ENCODE data around the gene JPH3.

JPH3 gene

GRCh38 chr16:87602001-87602775 is at the start of gene JPH3:
Gene JPH3, plus strand, starts transcription at chr16:87602508. Its CDS starts 639 bp downstream, at chr16:87603147.
- no peak for FAIRE-seq

DNA sequence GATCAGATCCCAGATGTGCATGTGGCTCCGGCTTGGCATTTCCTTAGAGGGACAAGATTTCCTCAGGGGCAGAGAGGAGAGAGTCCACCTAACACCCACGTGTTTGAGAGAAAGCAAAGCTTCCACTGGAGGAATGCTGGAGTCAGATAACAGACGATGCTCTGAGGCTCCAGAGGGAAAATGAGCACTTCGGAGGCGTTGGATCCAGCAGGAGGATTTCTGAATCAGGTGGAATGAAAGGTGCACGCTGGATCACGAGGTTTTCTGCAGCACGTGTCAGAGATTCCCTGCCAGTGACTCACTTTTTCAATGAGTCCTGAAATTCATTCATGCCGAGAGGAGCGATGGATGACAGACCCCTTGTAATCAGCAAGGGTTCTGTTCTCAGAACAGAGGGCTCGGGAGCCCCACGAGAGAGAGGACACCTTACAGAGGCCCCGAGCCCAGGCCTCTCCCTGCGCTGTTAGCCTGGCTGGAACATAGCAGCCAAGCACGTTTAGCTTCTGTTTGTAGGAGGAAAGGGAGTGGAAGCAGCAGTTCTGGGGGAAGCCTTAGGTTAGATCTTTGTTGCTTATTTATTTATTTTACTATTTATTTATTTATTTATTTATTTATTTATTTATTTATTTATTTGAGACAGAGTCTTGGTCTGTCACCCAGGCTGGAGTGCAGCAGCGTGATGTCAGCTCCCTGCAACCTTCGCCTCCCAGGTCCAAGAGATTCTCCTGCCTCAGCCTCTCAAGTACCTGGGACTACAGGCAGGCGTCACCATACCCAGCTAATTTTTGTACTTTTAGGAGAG is 49.3 kb upstream of the JPH3 start:
- no peak for FAIRE-seq

DNA sequence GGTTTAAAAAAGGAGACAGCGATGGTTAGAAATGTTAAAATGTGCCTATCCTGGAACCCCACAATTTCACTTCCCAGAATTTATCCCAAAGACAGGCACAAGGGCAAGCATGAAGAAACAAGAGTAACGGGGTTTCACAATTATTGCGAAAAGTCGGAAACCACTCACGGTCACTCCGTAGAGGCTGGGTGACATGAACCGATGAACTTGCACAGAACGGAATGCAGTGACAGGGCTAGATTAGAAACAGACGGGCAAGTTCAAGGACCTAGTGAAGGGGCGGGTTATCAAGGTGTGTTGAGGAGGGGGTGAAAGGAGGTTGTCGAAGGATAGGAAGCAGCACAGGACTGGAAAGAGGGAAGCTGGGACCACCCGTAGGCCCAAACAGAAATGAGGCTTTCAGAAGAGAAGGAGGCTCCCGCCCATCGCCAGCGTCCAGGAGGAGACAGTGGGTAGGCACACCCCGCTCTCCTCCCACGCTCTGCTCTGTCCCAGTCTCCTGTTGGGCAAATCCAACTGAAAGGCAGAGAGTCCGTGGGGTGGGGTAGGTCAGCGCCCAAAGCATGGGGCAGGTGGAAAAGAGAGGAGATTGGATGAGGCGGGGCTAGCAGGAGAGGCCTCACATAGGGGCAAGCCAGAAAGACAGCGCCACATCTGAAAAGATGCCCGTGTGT is 47.4 kb upstream of the JPH3 start:
- FAIRE-seq = no peak

GRCh38 chr16:87555647-87556046 is 46.7 kb upstream of the JPH3 start:
- FAIRE-seq = no peak

GRCh38 chr16:87556941-87557459 is 45.3 kb upstream of the JPH3 start:
- no peak for FAIRE-seq

- FAIRE-seq = no peak
Measured at GRCh38 chr16:87558682-87559081, 43.6 kb upstream of the JPH3 start.

DNA sequence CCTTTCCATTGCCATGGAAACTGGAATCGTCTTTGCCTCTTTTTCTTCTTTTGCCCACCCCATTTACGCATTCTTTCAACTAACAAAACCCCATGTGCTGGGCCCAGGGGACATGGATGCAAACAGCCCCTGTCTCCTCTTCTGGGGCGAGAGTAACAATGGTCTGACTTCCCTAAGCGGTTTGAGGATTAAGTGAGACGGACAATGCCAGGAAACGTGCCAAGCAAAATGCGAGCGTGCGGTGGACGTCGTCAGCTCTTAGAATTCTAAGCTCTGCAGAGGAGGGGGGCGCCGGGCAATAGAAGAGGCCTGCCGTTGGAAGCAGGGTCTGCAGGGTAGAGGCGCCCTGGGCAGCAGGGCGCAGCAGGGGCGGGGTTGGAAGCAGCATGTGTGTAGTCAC is 42.4 kb upstream of the JPH3 start:
- no peak for FAIRE-seq

DNA sequence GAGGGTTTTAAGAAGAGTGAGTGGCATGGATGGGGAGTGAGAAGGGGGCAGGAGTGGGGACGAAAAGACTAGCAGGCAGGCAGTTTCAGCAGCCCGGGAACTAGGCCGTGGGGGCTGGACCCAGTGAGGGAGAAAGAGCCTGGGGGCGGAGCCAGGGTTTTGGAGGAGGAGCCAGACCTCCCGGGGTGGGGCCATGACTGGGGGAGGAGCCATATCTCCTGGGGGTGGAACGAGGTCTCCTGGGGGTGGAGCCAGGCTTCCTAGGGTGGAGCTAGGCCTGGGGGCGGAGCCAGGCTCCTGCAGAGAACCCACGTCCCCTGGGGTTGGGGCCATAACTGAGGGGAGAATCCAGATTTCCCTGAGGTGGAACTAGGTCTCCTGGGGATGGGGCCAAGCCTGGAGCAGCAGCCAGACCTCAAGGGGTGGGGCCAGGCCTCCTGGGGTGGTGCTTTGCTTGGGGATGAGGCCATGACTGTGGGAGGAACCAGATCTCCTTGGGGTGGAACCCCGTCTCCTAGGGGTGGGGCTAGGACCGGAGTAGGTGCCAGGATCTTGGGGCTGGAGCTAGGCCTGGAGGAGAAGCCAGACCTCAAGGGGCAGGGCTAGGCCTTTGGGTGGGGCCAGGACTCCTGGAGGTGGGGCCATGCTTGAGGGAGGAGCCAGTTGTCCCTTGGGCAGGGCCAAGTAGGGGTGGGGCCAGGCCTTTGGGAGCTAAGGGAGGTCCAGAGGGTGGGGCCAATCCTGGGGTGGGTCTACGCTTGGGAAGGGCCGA is 41.7 kb upstream of the JPH3 start:
- no peak for FAIRE-seq

- no peak for FAIRE-seq
Measured at GRCh38 chr16:87561200-87562105, 40.9 kb upstream of the JPH3 start.

GRCh38 chr16:87562201-87562600 is 40.1 kb upstream of the JPH3 start:
- no peak for FAIRE-seq

GRCh38 chr16:87563022-87563421 is 39.3 kb upstream of the JPH3 start:
- FAIRE-seq = no peak

GRCh38 chr16:87563714-87564523 is 38.4 kb upstream of the JPH3 start:
- no peak for FAIRE-seq

- FAIRE-seq = no peak
Measured at GRCh38 chr16:87564524-87564778, 37.9 kb upstream of the JPH3 start.

- FAIRE-seq = no peak
Measured at GRCh38 chr16:87569601-87570571, 32.4 kb upstream of the JPH3 start.

GRCh38 chr16:87570572-87570937 is 31.8 kb upstream of the JPH3 start:
- FAIRE-seq = no peak

DNA sequence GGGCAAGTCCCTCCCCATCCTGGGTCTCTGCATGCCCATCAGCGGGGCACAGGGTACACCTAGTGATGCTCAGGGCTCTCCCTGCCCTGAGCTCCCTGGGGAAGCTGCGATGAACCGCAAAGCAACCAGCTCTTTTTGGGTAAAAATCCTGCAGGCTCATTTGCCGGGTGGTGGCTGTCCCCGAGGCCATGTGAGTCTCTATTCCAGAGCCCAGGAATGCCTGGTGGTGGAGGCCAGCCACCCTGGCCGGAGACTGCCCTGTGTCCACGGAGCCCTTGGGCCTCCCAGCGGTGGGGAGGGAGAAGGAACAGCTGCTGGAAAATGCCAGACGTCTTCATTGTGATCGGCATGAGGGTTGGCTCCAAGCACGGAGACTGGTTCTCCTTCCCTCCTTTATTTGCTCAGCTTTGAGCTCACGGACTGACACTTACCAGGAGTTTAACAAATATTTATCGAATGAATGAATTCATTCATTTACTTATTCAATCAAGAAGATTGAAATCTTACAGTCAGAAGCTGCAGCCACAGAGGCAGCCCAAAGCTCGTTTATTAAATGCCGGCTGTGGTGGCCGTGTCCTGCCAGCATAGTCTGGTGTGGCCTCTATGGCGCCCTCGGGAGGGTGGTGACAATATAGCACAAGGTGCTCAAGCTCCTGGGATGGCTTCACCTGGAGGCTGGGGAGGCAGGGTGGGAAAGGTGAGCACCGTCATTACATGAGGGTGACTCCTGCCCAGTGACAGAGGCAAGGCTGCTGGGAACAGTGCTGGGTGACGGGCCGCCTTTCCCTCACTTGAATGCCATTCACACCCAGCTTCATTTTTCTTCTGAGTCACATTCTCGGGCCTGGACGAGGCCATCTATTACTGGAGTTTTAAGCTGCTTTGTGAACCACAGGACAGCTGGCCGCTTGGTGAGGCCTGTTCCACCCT is 31.1 kb upstream of the JPH3 start:
- no peak for FAIRE-seq

DNA sequence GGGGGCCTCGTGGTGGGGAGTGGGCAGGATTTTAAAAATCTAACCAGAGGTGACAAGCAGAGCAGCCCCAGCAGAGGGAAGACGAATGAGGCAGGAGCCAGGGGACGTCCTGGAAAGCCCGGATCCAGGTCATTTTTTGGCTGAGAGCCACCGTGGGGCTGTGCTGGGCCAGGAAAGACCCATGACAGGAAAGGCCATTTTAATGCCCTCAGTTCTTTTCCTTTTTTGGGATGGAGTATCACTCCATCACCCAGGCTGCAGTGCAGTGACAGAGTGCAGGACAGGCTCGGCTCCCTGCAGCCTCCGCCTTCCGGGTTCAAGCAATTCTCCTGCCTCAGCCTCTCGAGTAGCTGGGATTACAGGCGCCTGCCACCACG is 30.5 kb upstream of the JPH3 start:
- no peak for FAIRE-seq

DNA sequence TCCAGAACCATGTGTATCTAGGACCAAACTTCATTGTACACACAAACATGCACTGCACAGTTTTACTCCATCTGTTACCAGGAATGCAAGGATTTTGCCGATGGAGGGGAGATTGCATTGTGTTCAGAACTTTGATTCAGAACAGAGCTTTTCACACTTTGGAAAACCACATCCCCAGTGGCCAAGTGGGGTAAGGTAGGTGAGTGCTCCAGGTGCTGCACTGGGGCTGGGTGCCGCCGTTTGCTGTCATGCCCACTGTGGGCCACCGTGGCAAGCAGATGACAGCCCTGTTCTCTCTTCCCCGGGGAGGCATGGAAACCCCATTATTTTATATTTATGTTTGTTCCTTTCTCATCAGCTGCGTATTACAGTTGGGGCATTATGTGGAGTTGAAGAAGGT is 29.3 kb upstream of the JPH3 start:
- no peak for FAIRE-seq
